ENCODE measurements around the gene MAGI2. TPM values are rescaled to one million over a fixed set of nuclear protein-coding genes. Genes with fewer than 3 reads are reported as not detected.

MAGI2 gene
- total RNA-seq, 6 experiments from 2014 or later = 7.1 to 9.8 (median 8.5) TPM

DNA sequence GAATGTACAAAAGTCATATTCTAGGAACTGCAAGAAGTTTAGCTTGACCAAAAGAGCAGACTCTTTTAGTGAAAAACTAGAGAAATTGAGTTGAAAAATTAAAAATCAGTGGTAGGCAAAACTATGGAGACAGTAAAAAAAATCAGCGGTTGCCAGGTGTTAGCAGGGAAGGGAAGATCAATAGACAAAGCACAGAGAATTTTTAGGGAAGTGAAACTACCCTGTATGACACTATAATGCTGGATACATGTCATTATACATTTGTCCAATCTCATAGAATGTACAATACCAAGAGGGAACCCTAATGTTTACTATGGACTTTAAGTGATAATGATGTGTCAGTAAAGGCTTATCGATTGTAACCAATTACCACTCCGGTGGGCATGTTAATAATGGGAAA lies 761.9 kb downstream of the MAGI2 start:
- no peak for DNase-seq
- Mint-ChIP-seq H3K4me3 (no peak overlapping the region), H3K4me1 (ENCODE audit: low read depth) (peaks cover 7% of the 10 kb centered on the region; the same call in 1 of the 2 replicates), H3K36me3 (ENCODE audit: low read depth) (no peaks in the 10 kb centered on the region), H3K27me3 (ENCODE audit: insufficient read depth) (no peaks in the 10 kb centered on the region), H3K9me3 (no peaks in the 10 kb centered on the region), H3K27ac (no peak overlapping the region)
- TF ChIP-seq, protein P1, sequence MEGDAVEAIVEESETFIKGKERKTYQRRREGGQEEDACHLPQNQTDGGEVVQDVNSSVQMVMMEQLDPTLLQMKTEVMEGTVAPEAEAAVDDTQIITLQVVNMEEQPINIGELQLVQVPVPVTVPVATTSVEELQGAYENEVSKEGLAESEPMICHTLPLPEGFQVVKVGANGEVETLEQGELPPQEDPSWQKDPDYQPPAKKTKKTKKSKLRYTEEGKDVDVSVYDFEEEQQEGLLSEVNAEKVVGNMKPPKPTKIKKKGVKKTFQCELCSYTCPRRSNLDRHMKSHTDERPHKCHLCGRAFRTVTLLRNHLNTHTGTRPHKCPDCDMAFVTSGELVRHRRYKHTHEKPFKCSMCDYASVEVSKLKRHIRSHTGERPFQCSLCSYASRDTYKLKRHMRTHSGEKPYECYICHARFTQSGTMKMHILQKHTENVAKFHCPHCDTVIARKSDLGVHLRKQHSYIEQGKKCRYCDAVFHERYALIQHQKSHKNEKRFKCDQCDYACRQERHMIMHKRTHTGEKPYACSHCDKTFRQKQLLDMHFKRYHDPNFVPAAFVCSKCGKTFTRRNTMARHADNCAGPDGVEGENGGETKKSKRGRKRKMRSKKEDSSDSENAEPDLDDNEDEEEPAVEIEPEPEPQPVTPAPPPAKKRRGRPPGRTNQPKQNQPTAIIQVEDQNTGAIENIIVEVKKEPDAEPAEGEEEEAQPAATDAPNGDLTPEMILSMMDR (IDR thresholded peaks at IDR 0.05) = no peak

DNA sequence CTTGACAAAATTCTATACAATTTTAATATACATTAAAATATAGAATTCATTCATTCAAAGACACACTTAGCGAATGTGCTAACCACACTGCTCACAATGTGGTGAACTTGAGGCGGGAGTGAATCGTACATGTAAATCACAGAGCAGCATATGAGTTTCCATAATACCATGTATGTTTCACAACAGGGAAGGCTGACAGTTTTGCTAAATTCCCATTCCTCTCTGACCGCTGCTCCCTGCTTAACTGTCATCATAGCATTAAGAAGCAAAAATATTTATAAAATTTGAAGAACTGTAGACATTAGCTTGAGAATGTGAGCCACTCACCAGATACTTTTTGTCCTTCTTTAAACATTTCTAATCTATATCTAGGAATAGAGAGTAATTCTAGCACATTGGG lies 763.3 kb downstream of the MAGI2 start:
- no peaks in the 10 kb centered on the region for H3K27me3 Mint-ChIP-seq (ENCODE audit: insufficient read depth)
- no peaks in the 10 kb centered on the region for H3K36me3 Mint-ChIP-seq (ENCODE audit: low read depth)
- no peak for DNase-seq
- no peaks in the 10 kb centered on the region for H3K9me3 Mint-ChIP-seq
- no peak overlapping the region for H3K4me3 Mint-ChIP-seq
- H3K4me1 Mint-ChIP-seq (ENCODE audit: low read depth) = peaks cover 18% of the 10 kb centered on the region
- no peak overlapping the region for H3K27ac Mint-ChIP-seq
- TF ChIP-seq, protein P1 (IDR thresholded peaks at IDR 0.05) = no peak

DNA sequence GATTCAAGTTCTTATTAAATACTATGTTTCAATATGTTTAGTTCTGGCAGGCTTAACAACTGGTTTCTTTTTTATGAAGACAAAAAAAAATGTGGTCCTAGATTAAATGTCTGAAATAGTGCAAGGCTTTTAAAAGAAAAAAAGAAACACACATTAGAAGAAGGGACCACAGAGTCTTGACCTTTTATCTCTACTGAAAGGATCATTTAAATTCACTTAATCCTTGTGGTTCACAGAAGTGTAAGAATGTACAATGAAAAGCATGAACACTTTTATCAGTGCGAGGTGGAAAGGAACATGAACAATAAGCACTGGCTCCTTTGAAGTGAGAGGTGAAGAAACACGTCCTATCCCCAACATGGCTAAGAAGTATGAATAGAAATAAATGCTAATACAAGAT lies 765.1 kb downstream of the MAGI2 start:
- TF ChIP-seq, protein P1 (IDR thresholded peaks at IDR 0.05) = no peak
- Mint-ChIP-seq H3K36me3 (ENCODE audit: low read depth) (no peaks in the 10 kb centered on the region), H3K4me3 (no peak overlapping the region), H3K27ac (no peak overlapping the region), H3K9me3 (no peaks in the 10 kb centered on the region), H3K27me3 (ENCODE audit: insufficient read depth) (no peaks in the 10 kb centered on the region), H3K4me1 (ENCODE audit: low read depth) (peaks cover 18% of the 10 kb centered on the region)
- DNase-seq = no peak

DNA sequence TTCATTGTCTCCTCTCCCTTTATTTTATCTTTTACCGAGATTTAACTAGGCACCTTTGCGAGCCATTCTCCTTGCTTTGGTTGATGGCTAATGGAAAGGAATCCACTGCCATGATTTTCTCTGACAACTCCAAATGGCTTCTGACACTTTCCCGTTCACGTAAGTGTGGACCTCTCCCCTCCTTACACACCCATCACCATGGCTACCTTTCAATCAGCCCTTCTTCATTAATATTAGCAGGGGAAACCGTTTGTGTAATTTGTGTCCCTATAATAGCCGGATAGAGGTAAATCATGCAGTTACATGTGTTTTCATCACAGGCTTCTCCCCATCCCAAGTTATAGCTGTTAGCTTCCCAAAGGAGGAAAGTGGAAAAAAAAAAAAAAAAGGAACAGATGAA lies 767.3 kb downstream of the MAGI2 start:
- H3K36me3 Mint-ChIP-seq (ENCODE audit: low read depth) = no peaks in the 10 kb centered on the region
- peaks cover 18% of the 10 kb centered on the region for H3K4me1 Mint-ChIP-seq (ENCODE audit: low read depth)
- no peak overlapping the region for H3K27ac Mint-ChIP-seq
- no peaks in the 10 kb centered on the region for H3K27me3 Mint-ChIP-seq (ENCODE audit: insufficient read depth)
- TF ChIP-seq, protein P1 (IDR thresholded peaks at IDR 0.05) = no peak
- no peak for DNase-seq
- no peak overlapping the region for H3K4me3 Mint-ChIP-seq
- H3K9me3 Mint-ChIP-seq = no peaks in the 10 kb centered on the region

DNA sequence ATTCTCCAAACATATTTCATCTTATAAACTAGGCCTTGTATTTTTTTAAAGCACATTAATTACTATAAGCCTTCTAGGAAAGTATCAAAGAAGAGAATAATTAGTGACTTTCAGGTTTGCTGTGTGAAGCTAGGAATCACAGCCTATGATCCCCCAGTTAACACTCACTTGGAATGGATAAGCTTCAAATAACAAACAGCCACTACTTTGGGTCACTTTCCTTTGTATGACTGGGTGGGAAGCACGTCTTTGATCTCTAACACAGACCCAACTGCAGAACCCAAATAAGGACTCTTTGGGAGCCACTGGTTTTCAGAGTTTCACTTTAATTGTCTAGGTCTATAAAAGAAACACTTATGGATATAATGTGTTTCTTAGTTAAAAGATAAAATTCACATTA lies 769.3 kb downstream of the MAGI2 start:
- TF ChIP-seq, protein P1 (IDR thresholded peaks at IDR 0.05) = no peak
- Mint-ChIP-seq H3K4me3 (no peak overlapping the region), H3K27me3 (ENCODE audit: insufficient read depth) (no peaks in the 10 kb centered on the region), H3K4me1 (ENCODE audit: low read depth) (peaks cover 16% of the 10 kb centered on the region), H3K9me3 (no peaks in the 10 kb centered on the region), H3K27ac (no peak overlapping the region), H3K36me3 (ENCODE audit: low read depth) (no peaks in the 10 kb centered on the region)
- DNase-seq = no peak

DNA sequence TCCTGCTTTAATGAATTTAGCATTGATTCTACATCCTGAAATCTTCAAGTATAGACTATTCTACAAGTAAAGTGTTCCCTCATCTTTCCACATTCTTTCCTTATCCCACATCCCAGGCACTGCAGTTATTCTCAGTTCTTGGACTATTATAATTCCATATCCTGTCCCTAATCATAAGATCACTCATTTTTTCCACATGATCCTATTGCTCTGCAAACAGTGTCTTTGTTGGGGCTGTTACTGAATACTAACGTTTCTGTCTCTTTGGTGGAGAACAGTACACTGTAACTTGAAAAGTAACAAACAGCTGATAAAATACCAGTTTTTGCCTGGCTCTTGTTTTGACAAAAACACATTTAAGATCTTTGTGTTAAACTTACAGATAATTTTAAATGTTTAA lies 769.9 kb downstream of the MAGI2 start:
- H3K36me3 Mint-ChIP-seq (ENCODE audit: low read depth) = no peaks in the 10 kb centered on the region
- H3K9me3 Mint-ChIP-seq = no peaks in the 10 kb centered on the region
- H3K4me1 Mint-ChIP-seq (ENCODE audit: low read depth) = peaks cover 23% of the 10 kb centered on the region
- H3K4me3 Mint-ChIP-seq = no peak overlapping the region
- H3K27me3 Mint-ChIP-seq (ENCODE audit: insufficient read depth) = no peaks in the 10 kb centered on the region
- no peak for DNase-seq
- TF ChIP-seq, protein P1 (IDR thresholded peaks at IDR 0.05) = no peak
- H3K27ac Mint-ChIP-seq = no peak overlapping the region

All from HFFc6 (cell line).